Measurements from ENCODE around the gene APOOL. TPM values are rescaled to one million over a fixed set of nuclear protein-coding genes. Genes with fewer than 3 reads are reported as not detected.
"Not testable (repeated sequence)": the region's sequence is repeated elsewhere in the genome, so short reads cannot be mapped to it uniquely, and the experiment has no call there.

APOOL gene
- polyA plus RNA-seq, 1 donor, result 28.5 TPM

GRCh38 chrX:85077247-85077646 lies 73.6 kb downstream of the APOOL start:
- DNase-seq, result not testable (repeated sequence)

- DNase-seq, result peak; percentile 14
These were observed 81.2 kb downstream of the APOOL start for GRCh38 chrX:85084770-85085393.

GRCh38 chrX:85089321-85089840 lies 85.7 kb downstream of the APOOL start:
- DNase-seq, result no peak

- DNase-seq, result no peak
These were observed 103.7 kb downstream of the APOOL start for GRCh38 chrX:85107407-85107806.

GRCh38 chrX:85108165-85108564 lies 104.5 kb downstream of the APOOL start:
- DNase-seq, result no peak

- DNase-seq, result no peak
These were observed 105.6 kb downstream of the APOOL start for GRCh38 chrX:85109235-85109634.

- peak; percentile 5 for DNase-seq
These were observed 107.7 kb downstream of the APOOL start for GRCh38 chrX:85111347-85111746.

GRCh38 chrX:85112293-85112692 lies 108.6 kb downstream of the APOOL start:
- no peak for DNase-seq

GRCh38 chrX:85113746-85114145 lies 110.1 kb downstream of the APOOL start:
- no peak for DNase-seq

GRCh38 chrX:85114171-85114570 lies 110.5 kb downstream of the APOOL start:
- no peak for DNase-seq

- no peak for DNase-seq
These were observed 111.1 kb downstream of the APOOL start for GRCh38 chrX:85114776-85115175.

GRCh38 chrX:85115252-85115651 lies 111.6 kb downstream of the APOOL start:
- DNase-seq, result no peak

- no peak for DNase-seq
These were observed 132.7 kb downstream of the APOOL start for GRCh38 chrX:85136409-85136808.

GRCh38 chrX:85139422-85139821 lies 135.7 kb downstream of the APOOL start:
- DNase-seq, result no peak

- DNase-seq, result no peak
These were observed 137.3 kb downstream of the APOOL start for GRCh38 chrX:85140964-85141363.

Other genes with a start within 250 kb of the APOOL start
- gene SATL1, start 239.9 kb downstream of the APOOL start, polyA plus RNA-seq (ENCODE audit: insufficient read length), result 0.57 TPM
- 96.3 TPM for gene ZNF711, start 240.1 kb downstream of the APOOL start, polyA plus RNA-seq (ENCODE audit: insufficient read length)

All from left kidney (tissue), 2 donors.